ENCODE measurements around the gene AKT2. TPM values are rescaled to one million over a fixed set of nuclear protein-coding genes. Genes with fewer than 3 reads are reported as not detected.

AKT2 gene
- total RNA-seq, 1 experiment from 2014 or later = 53.5 TPM

- no peak for DNase-seq (ENCODE audit: low read depth)
Measured at GRCh38 chr19:40252395-40252794, 32.8 kb downstream of the AKT2 start.

GRCh38 chr19:40251991-40252390 lies 33.2 kb downstream of the AKT2 start:
- DNase-seq (ENCODE audit: low read depth) = no peak

- DNase-seq (ENCODE audit: low read depth) = no peak
Measured at GRCh38 chr19:40251244-40251643, 33.9 kb downstream of the AKT2 start.

- DNase-seq (ENCODE audit: low read depth) = no peak
Measured at GRCh38 chr19:40249781-40250180, 35.4 kb downstream of the AKT2 start.

GRCh38 chr19:40249201-40249600 lies 35.9 kb downstream of the AKT2 start:
- no peak for DNase-seq (ENCODE audit: low read depth)

- no peak for DNase-seq (ENCODE audit: low read depth)
Measured at GRCh38 chr19:40247735-40248262, 37.3 kb downstream of the AKT2 start.

GRCh38 chr19:40247178-40247577 lies 38.0 kb downstream of the AKT2 start:
- DNase-seq (ENCODE audit: low read depth) = no peak

GRCh38 chr19:40246292-40247073 lies 38.7 kb downstream of the AKT2 start:
- DNase-seq (ENCODE audit: low read depth) = no peak

- no peak for DNase-seq (ENCODE audit: low read depth)
Measured at GRCh38 chr19:40245506-40246128, 39.5 kb downstream of the AKT2 start.

- no peak for DNase-seq (ENCODE audit: low read depth)
Measured at GRCh38 chr19:40244579-40245317, 40.4 kb downstream of the AKT2 start.

GRCh38 chr19:40243181-40243580 lies 42.0 kb downstream of the AKT2 start:
- no peak for DNase-seq (ENCODE audit: low read depth)

- no peak for DNase-seq (ENCODE audit: low read depth)
Measured at GRCh38 chr19:40242480-40242879, 42.7 kb downstream of the AKT2 start.

GRCh38 chr19:40241809-40242384 lies 43.2 kb downstream of the AKT2 start:
- DNase-seq (ENCODE audit: low read depth) = no peak

- DNase-seq (ENCODE audit: low read depth) = no peak
Measured at GRCh38 chr19:40241125-40241808, 43.9 kb downstream of the AKT2 start.

- no peak for DNase-seq (ENCODE audit: low read depth)
Measured at GRCh38 chr19:40240332-40240731, 44.8 kb downstream of the AKT2 start.

- DNase-seq (ENCODE audit: low read depth) = no peak
Measured at GRCh38 chr19:40239415-40240226, 45.5 kb downstream of the AKT2 start.

GRCh38 chr19:40238775-40239174 lies 46.4 kb downstream of the AKT2 start:
- DNase-seq (ENCODE audit: low read depth) = no peak

- no peak for DNase-seq (ENCODE audit: low read depth)
Measured at GRCh38 chr19:40237791-40238190, 47.4 kb downstream of the AKT2 start.

- DNase-seq (ENCODE audit: low read depth) = no peak
Measured at GRCh38 chr19:40236366-40236765, 48.8 kb downstream of the AKT2 start.

- DNase-seq (ENCODE audit: low read depth) = no peak
Measured at GRCh38 chr19:40236026-40236355, 49.2 kb downstream of the AKT2 start.

All from RPMI7951 (cell line).